ENCODE results near the gene NFATC4. TPM values are rescaled to one million over a fixed set of nuclear protein-coding genes. Genes with fewer than 3 reads are reported as not detected.

The NFATC4 gene
- total RNA-seq, 1 donor from 2014 or later: 42.5 TPM

- peak; percentile 70 for ATAC-seq
- Histone ChIP-seq H3K4me3 (no peak overlapping the region), H3K9me3 (no peaks in the 10 kb centered on the region), H3K36me3 (no peaks in the 10 kb centered on the region), H3K4me1 (peaks cover 59% of the 10 kb centered on the region), H3K27me3 (peaks cover 7% of the 10 kb centered on the region), H3K27ac (peak overlapping the region; percentile 51)
- no peak for TF ChIP-seq CTCF (IDR thresholded peaks at IDR 0.05)
- intact Hi-C loops (cut with DNase I): loop anchor here (5.0 kb wide), 1 partner anchor 103 kb away; no protein-coding TSS in a partner anchor
- DNase-seq: peak; percentile 89
These were observed 38.2 kb upstream of the NFATC4 start for GRCh38 chr14:24329736-24330135.

GRCh38 chr14:24330973-24331674 is 36.9 kb upstream of the NFATC4 start:
- intact Hi-C loops (cut with DNase I): loop anchor here (5.0 kb wide), 1 partner anchor 101 kb away; no protein-coding TSS in a partner anchor
- H3K9me3 ChIP-seq: no peaks in the 10 kb centered on the region
- no peak for TF ChIP-seq CTCF (IDR thresholded peaks at IDR 0.05)
- H3K27me3 ChIP-seq: peaks cover 10% of the 10 kb centered on the region
- H3K27ac ChIP-seq: no peak overlapping the region
- no peaks in the 10 kb centered on the region for H3K36me3 ChIP-seq
- no peak overlapping the region for H3K4me3 ChIP-seq
- DNase-seq: no peak
- H3K4me1 ChIP-seq: peaks cover 70% of the 10 kb centered on the region
- no peak for ATAC-seq

- Histone ChIP-seq H3K4me1 (peaks cover 72% of the 10 kb centered on the region), H3K27me3 (peaks cover 10% of the 10 kb centered on the region), H3K9me3 (no peaks in the 10 kb centered on the region), H3K36me3 (no peaks in the 10 kb centered on the region), H3K4me3 (no peak overlapping the region), H3K27ac (no peak overlapping the region)
- no peak for DNase-seq
- TF ChIP-seq CTCF (IDR thresholded peaks at IDR 0.05): no peak
- intact Hi-C loops (cut with DNase I): loop anchor here (5.0 kb wide), 1 partner anchor 101 kb away; no protein-coding TSS in a partner anchor
- ATAC-seq: no peak
These were observed 36.2 kb upstream of the NFATC4 start for GRCh38 chr14:24331731-24332267.

GRCh38 chr14:24332268-24332993 is 35.6 kb upstream of the NFATC4 start:
- ATAC-seq (peak; percentile 73), DNase-seq (peak; percentile 82)
- peak overlapping the region; percentile 37 for H3K4me3 ChIP-seq
- peaks cover 10% of the 10 kb centered on the region for H3K27me3 ChIP-seq
- H3K4me1 ChIP-seq: peaks cover 67% of the 10 kb centered on the region
- H3K9me3 ChIP-seq: no peaks in the 10 kb centered on the region
- TF ChIP-seq CTCF (IDR thresholded peaks at IDR 0.05): peak; percentile 75
- H3K36me3 ChIP-seq: no peaks in the 10 kb centered on the region
- intact Hi-C loops (cut with DNase I): loop anchor here (5.0 kb wide), 1 partner anchor 100 kb away; no protein-coding TSS in a partner anchor
- no peak overlapping the region for H3K27ac ChIP-seq

- no peaks in the 10 kb centered on the region for H3K9me3 ChIP-seq
- no peak for ATAC-seq
- peaks cover 65% of the 10 kb centered on the region for H3K4me1 ChIP-seq
- H3K27me3 ChIP-seq: peaks cover 10% of the 10 kb centered on the region
- DNase-seq: no peak
- no peak for TF ChIP-seq CTCF (IDR thresholded peaks at IDR 0.05)
- no peaks in the 10 kb centered on the region for H3K36me3 ChIP-seq
- peak within 1 kb of the TSS; percentile 51 for H3K4me3 ChIP-seq
- H3K27ac ChIP-seq: peak within 1 kb of the TSS; percentile 79
- intact Hi-C loops (cut with DNase I): loop anchor here (5.0 kb wide), 1 partner anchor 98 kb away; no protein-coding TSS in a partner anchor
These were observed 33.3 kb upstream of the NFATC4 start, which contains the start of gene ADCY4 for GRCh38 chr14:24334431-24335291. ADCY4 (minus strand) TSS chr14:24335071; CDS start chr14:24334652, 419 bp downstream.
